ENCODE results near the gene C8A. TPM values are rescaled to one million over a fixed set of nuclear protein-coding genes. Genes with fewer than 3 reads are reported as not detected.

Gene C8A
- total RNA-seq, 1 donor, result not detected

GRCh38 chr1:56897150-56898004 lies 42.8 kb downstream of the C8A start:
- no peak overlapping the region for H3K4me3 ChIP-seq (ENCODE audit: low read depth, low read length)
- TF ChIP-seq CTCF (IDR thresholded peaks at IDR 0.05; ENCODE audit: insufficient read depth, low read length), result no peak
- peak; percentile 92 for DNase-seq (ENCODE audit: low read depth)

- DNase-seq (ENCODE audit: low read depth), result peak; percentile 56
- TF ChIP-seq CTCF (IDR thresholded peaks at IDR 0.05; ENCODE audit: insufficient read depth, low read length), result no peak
Observed at GRCh38 chr1:56898005-56898373, 43.4 kb downstream of the C8A start.

GRCh38 chr1:56898879-56899278 lies 44.3 kb downstream of the C8A start:
- TF ChIP-seq CTCF (IDR thresholded peaks at IDR 0.05; ENCODE audit: insufficient read depth, low read length), result no peak
- no peak overlapping the region for H3K4me3 ChIP-seq (ENCODE audit: low read depth, low read length)
- DNase-seq (ENCODE audit: low read depth), result no peak

More at GRCh38 chr1:56898005-56898373, 43.4 kb downstream of the C8A start:
- no peak overlapping the region for H3K4me3 ChIP-seq (ENCODE audit: low read depth, low read length)

GRCh38 chr1:56901716-56902115 lies 47.1 kb downstream of the C8A start:
- no peak overlapping the region for H3K4me3 ChIP-seq (ENCODE audit: low read depth, low read length)
- no peak for TF ChIP-seq CTCF (IDR thresholded peaks at IDR 0.05; ENCODE audit: insufficient read depth, low read length)
- peak; percentile 63 for DNase-seq (ENCODE audit: low read depth)

GRCh38 chr1:56903778-56904177 lies 49.2 kb downstream of the C8A start:
- no peak for DNase-seq (ENCODE audit: low read depth)
- no peak overlapping the region for H3K4me3 ChIP-seq (ENCODE audit: low read depth, low read length)

GRCh38 chr1:56904663-56905397 lies 50.2 kb downstream of the C8A start:
- DNase-seq (ENCODE audit: low read depth), result peak; percentile 28
- no peak overlapping the region for H3K4me3 ChIP-seq (ENCODE audit: low read depth, low read length)
- TF ChIP-seq CTCF (IDR thresholded peaks at IDR 0.05; ENCODE audit: insufficient read depth, low read length), result no peak

More at GRCh38 chr1:56903778-56904177, 49.2 kb downstream of the C8A start:
- no peak for TF ChIP-seq CTCF (IDR thresholded peaks at IDR 0.05; ENCODE audit: insufficient read depth, low read length)
